NCI-H2081 (cell line): ENCODE results near the gene FGFRL1.
A peak's percentile ranks its signal among the peaks of the same experiment; 100 is the strongest.

Source experiments
- DNase-seq, 2 experiments: peaks; one replicate each; lab custom pipeline; 2025; lab: John Stamatoyannopoulos, UW

Gene FGFRL1

DNA sequence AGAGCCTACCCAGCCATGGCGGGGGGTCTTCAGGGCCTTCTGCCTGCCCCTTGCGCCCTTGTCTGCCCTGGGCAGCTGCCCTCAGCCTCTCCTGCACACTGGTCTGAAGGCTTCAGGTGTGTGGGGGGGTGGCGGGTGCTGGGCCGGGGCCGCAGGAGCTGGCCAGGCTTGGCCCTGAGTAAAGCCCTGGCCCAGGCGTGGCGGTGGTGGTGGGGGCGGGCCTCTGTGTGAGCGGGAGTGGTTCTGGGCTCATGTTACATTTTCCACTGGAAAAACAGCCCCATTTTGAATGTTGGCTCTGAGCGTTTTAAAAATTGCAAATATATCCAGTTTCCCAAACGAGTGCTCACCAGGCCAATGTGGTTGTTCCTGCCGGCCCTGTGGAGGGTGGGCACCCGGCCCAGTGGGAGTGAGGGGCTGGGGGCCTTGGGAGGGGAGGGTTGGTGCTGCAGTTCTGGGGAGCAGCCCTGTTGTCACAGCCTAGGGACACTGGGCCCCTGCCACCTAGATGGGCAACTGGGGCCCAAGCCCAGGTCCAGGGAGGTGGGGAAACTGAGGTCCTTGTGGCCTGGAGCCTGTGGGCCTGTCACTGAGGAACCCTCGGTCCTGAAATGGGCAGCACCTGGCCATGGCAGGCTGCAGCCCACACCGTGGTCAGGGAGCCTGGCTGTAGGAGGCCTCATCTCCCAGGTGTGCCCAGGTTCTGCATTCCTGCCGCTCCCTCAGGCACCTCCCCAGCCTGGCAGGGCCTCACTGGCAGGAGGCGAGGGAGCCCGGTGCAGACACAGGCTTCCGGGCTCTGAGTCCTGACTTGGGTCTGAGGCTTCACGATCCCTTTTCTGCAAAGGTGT, 28.3 kb downstream of the FGFRL1 start:
- DNase-seq: no peak

DNA sequence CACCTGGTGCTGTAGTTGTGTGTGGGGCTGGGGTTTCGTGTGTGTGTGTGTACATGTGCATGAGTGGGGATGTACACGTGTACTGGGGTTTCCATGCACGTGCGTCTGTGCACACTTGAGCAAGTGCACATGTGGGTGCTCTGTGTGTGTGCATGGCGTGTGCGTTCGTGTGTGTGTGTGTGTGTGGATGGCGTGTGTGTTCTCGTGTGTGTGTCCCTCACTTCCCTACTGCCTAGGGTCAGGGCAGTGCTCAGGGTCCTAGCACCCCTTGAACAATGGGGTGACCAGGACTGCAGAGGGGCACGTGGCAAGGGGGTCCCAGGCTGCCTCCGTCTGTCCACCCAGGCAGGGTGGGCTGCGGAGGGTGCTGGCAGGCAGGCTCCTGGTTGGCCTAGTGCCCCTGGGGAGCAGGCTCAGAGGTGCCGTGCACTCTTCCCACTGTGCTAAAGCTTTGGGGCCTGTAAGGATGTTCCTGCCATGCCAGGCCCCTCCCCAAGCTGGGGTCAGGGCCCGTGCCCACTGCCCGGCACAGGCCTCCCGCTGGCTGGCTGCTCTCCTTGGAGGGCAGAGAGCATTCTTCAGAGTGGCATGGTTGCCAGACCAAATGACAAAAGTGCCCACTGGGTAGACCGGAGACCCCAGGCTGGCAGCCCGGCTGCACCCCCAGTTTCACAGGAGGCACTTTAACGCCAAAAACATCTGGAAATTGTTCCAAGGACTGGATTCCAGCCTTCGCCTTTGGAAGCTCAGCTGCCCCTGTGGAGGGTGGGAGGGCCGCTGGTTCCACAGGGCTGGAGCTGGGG, 29.1 kb downstream of the FGFRL1 start:
- no peak for DNase-seq

- no peak for DNase-seq
These were observed 29.9 kb downstream of the FGFRL1 start for GRCh38 chr4:1041147-1041935.

GRCh38 chr4:1041936-1042330, 30.5 kb downstream of the FGFRL1 start:
- no peak for DNase-seq

GRCh38 chr4:1042352-1043055, 31.1 kb downstream of the FGFRL1 start:
- DNase-seq: no peak

DNA sequence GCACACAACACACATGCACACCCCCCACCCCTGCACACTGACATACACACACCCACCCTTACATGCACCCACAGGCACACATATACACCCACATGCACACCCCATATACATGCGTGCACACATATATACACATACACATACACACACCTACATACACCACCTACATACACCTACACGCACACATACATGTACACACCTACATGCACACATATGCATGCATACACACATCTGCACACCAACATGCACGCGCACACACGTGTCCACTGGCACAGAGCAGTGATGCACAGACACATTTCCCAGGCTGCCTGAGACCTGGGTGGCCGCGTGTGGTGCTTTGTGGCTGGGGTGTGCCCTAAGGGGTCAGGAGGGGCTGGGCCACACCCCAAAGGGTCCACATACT, 31.7 kb downstream of the FGFRL1 start:
- no peak for DNase-seq

GRCh38 chr4:1043651-1044468, 32.4 kb downstream of the FGFRL1 start:
- no peak for DNase-seq

DNA sequence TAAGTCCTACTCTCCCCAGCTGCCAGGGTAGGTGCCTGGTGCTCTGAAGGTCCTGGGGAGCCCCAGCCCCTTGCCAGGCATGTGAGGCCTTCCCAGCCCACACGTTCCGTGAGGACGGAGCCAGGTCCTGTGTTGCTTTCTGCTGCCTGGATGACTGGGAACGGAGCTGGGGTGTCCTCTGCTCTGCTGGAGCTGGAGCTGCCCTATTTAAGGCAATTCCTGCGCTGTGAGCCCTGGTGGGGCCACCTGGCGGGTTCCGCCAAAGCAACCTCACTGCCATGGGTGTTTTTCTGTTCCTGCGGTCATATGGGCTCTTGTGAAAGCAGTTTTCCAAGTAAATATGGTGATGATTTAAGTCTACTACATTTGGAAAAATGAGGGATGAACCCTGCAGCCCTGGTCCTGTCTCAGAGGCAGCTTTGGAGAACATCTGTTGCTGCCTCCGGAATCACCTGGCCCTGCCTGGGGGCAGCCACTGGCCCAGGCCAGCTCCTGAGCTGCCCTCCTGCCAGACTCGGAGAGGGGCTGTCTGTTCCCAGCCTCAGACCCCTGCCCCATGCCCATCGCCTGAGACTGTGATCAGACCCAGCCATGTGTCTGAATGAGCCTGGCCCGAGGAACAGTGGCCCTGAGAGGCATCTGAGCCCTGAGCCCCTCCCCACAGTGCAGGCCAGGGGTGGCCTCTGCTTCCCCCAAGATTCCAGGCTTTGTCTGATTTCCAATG, 33.2 kb downstream of the FGFRL1 start:
- DNase-seq: no peak

DNA sequence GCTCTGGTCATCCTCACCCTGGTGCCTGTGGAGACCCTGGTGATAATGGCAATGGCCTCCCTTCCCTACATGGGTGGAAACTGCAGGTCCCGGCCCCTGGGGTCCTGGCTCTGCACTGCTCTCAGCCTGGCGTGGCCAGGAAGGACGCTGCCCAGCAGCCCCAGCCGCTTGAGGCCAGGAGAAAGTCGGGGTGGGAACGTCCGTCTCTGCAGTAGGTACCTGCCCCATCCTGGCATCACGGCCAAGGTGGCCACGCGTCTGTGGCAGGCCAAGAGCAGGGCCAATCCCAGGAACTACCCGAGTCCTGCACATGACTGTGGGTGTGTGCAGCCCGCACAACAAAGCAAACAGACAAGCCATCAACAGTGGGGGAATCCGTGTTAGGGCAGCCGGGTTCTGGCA, 33.8 kb downstream of the FGFRL1 start:
- no peak for DNase-seq

- no peak for DNase-seq
These were observed 34.3 kb downstream of the FGFRL1 start for GRCh38 chr4:1045595-1046201.

GRCh38 chr4:1046581-1047011, 35.2 kb downstream of the FGFRL1 start:
- peak; percentile 53 to 67 for DNase-seq

DNA sequence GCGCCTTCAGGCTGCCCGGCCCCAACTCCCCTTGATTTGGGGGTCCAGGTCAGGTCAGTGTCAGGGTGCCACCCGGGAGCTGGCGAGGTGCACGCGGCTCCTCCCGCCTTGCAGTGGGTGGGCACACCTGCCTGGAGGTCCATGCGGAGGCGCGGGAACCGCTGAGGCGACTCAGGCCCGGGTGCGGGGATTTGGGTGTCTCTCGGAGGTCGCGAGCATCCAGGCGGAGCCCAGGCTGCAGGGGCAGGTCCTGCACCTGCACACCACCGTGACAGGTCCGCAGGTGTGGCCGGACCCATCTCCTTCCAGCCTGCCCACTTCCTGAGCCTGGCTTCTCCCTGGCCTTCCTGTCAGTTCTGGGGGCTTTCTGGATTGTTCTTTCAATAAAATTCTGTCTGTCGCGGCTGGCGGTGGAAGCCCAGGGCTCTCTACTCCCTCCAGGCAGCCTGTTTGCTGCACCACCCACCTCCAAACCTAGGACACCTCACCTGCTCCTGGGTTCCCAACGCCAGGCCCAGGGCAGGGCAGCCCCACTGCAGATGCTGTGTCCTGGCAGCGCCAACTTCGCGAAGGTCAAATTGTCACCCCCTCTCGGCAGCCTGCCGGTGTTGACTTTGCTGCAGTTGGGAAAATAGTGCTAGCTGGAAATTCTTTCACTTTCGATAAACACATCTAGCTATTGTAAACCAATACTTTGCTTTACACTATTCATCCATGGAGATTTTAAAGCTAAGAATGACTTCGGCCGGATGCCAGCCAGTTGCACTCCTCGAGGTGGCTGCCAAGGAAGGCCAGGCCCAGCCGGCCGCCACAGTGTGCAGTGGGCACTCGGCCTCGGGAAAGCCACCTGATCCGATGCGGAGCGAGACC, 35.9 kb downstream of the FGFRL1 start:
- no peak for DNase-seq

- no peak for DNase-seq
These were observed 36.7 kb downstream of the FGFRL1 start for GRCh38 chr4:1047976-1048772.

GRCh38 chr4:1048773-1049590, 37.6 kb downstream of the FGFRL1 start:
- DNase-seq: no peak

- DNase-seq: no peak
These were observed 38.1 kb downstream of the FGFRL1 start for GRCh38 chr4:1049591-1049905.

DNA sequence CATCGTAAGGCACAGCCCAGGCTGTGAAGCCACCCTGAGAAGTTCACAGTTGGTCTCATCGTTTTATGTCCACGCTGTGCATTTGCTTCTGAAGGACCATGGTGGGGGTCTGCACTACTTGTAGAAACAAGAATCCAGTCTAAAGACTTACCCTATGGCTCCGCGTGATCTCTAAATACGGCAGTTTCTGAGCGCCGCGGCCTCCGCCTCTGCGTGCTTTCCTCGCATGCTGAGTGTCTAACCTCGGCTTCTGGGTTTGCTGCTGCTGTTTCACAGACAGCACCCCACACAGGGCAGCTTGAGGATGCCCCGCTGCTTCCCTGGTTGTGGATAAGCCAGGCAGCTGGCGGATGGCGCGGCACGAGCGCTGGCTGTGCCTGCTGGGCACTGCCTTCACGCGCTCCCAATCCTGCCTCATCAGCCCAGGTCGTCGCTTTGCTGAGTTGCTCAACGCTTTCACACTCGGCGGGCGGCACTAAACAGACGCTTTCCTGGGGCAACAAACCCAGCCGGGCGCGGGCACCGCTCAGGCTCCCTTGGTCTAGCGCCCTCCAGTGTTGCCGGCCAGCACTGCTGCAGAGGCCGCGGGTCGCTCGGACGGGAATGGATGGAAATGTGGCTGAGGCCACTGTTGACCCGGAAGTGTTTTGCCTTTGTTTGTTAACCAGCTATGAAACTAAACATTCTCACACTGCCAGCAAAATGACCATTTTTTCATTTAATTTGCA, 39.2 kb downstream of the FGFRL1 start:
- DNase-seq: no peak

DNA sequence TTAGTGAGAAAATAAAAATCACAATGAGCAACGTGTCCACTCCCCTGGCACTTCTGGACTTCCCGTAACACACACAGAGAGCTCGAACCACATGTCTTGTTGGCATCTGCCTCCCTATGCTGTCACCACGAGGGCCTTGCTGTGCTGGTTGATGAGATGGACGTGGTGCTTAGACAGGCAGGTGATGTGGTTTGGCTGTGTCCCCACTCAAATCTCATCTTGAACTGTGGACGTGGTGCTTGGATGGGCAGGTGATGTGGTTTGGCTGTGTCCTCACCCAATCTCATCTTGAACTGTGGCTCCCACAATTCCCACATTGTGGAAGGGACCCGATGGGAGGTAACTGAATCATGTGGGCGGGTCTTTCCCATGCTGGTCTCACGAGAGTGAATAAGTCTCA, 40.0 kb downstream of the FGFRL1 start:
- DNase-seq: no peak
